GM19025 (cell line): ENCODE data around the gene ASB11.

Experiments
- ATAC-seq: cut with Tn5 transposase; IDR thresholded peaks from one replicate; pipeline ENCODE4 v1.9.1; 2021; ENCODE audit warnings: mild to moderate bottlenecking, low read depth, moderate library complexity; ENCODE audit not compliant: unreplicated experiment

The ASB11 gene

DNA sequence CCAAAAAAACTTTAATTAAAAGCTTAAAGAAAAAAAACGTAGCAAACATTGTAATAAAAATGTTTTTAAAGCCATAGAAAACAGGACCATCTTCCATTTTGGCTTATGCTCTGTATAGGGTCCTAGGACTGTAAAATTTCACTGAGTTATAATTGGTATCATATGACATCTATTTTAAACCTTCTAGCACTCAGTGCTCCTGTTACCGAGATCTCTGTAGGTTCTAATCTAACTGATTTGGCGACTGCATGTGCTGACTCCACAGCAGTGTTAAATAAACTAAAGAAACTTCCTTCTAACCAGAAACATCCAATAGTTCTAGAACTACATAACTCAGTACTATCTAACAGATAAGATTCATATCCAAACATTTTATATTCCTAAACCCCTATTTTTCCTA is at the start of gene ASB11:
Gene ASB11, minus strand, starts transcription at position 132 of the 400 bp plus-strand sequence. Its CDS starts 35 bp downstream, at position 97.
- no peak for ATAC-seq

- no peak for ATAC-seq
Measured at GRCh38 chrX:15359701-15360100, 44.3 kb upstream of the ASB11 start.

DNA sequence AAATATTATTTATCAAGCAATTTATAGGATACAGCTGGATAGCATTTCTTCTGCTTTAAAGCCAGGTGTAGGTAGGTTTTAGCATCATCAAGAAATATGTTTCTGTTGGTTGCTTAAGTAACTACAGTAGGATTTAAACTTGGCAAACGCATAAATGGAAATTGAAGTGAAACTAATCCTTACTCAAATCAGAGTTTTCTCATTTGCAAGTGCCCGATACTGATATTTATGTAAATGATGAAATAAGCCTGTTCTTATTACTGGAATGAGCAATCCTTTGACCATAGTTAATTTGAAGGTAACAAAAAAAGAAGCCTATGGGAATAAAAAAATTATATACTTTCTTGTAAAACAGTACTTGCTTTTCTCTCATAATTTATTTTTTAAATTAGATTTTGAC is 43.1 kb upstream of the ASB11 start:
- ATAC-seq, result no peak

- ATAC-seq, result no peak
Measured at GRCh38 chrX:15356444-15356843, 41.0 kb upstream of the ASB11 start.

GRCh38 chrX:15350329-15350996 is 35.0 kb upstream of the ASB11 start:
- ATAC-seq, result no peak

GRCh38 chrX:15349046-15349445 is 33.6 kb upstream of the ASB11 start:
- no peak for ATAC-seq

GRCh38 chrX:15345976-15346375 is 30.5 kb upstream of the ASB11 start:
- ATAC-seq, result no peak

DNA sequence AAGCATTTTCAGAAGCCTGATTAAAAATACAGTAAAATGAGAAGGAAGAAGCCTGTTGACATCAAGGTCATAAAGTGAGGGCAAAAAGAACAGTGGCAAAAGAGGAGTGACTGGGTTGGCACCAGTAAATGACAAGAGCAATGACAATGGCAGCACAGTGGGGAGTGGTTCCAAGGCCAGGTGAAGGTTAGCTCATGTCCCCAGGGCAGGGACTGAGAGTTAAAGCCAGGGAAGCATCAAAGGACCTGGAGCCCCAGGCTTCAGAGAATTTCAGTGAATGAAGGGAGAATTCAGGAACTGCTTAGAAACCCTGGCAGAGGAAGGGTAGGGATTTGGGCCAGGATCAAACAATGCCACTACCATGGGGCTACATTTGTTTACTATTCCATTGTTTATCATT is 28.7 kb upstream of the ASB11 start:
- no peak for ATAC-seq

DNA sequence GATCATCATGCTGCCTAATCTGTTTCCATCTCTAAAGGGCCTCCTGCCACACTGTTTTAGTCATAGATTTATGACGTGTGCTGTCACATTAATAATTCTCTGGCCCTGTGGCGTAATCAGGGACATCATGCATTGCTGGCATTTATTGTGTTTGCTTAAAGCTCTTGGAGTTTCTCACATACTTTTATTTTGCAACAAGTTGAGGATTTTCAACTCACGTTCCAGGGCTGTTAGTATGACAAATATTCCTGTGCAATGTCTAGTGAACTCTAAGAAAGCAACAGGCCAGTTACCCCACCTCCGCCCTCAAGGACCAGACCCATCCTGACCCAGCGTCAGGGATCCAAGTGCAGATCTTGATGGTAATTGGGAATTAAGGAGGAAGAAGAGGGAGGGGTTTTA is 27.6 kb upstream of the ASB11 start:
- no peak for ATAC-seq

DNA sequence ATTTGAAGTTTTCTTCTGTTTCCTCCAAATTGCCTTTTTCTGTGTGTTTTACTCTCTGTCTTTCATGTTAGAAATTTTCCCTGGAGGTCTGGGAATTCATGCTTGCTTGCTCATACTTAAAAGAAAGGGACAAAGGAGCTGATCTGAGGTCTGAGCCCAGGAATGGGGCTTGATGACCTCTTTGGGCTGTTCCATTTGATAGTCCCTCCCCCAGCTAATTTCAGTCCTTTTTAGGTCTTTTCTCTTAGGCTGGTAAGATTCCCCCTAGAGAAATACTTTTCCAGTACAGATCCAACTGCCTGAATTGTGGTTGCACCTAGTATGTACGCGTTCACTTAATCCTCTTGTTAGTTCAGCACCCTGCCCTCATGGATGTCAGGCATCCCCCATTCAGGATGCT is 25.4 kb upstream of the ASB11 start:
- ATAC-seq, result no peak

DNA sequence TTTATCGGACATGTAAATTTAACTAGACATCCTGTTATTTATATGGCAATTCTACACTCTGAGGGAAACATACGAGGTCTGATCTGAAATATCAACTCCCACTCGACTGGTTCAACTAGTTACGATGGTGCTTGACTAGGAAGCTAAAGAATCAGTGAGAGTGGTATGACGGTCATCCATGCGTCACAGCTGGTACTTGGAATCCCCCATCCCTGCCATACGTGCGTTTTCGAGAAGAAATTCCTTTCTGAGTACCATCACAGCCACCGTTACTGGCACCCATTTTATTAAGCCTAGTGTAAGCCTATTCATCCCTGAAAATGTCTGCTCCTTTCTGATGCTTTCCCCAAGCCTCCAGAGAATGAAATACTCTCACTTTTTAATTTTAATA is 20.6 kb upstream of the ASB11 start:
- ATAC-seq, result no peak

DNA sequence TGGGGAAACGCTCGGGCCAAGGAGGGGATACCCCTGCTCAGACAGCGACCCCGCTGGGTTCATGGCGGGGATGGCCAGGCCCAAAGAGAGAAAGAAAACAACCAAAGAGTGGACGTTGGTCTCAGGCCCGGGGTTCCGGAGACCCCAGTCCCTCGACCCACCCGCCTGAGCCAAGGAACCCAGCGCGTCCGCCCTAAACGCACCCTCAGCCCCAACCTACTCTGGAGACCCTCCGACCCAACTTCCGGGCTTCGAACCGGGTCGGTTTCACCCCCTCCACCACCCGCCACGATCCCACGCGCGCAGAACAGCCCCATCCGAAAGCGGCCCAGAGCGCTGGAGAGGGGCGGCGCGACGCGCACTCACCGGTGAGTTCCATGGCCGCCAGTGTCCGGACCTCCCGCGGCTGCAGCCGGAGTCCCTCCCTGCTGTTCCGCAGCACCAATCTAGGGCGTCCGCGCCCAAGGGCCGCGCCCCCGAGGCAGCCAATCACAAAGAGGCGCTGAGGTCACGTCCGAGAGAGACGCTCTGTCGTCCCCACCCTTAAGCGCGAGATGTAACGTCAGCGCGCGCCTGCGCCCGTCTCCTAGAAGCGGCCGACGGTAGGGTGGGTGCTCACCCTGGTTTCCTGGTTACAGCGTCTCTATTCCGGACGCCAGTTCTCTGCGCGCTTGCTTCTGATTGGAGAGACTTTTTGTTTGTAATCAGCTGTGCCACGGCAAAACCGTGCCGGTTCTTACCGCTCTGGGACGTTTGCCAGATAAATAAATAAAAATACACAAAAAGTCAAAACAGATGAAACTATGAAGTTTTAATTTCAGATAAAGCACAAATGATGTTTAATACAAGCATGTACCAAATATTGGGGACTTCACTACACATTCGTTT is 19.9 kb upstream of the ASB11 start, which contains the start of gene PIGA:
Gene PIGA, minus strand, starts transcription at position 389 of the 888 bp plus-strand sequence. CDS start 3,593 bp downstream, outside the sequence.
- ATAC-seq, result peak; percentile 100

GRCh38 chrX:15334561-15334960 is 19.1 kb upstream of the ASB11 start:
- no peak for ATAC-seq

DNA sequence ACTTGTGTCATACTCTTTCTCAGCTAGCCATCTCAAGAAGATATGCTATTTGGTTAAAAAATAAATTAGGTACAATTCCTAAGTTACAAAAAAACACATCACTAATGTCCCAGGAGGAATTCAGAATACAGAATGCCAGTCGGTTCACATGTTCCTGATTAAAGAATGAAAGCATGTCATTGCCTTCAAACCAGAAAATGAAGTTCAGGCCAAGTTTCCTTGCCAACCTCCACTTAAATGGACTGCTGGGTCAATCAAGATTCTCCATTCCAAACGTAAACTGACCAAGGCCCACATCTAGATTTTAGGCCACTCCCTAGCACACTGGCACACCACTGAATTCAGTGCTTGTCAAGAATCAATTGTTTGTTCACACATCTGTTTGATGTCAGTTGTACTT is 13.4 kb upstream of the ASB11 start:
- no peak for ATAC-seq

- no peak for ATAC-seq
Measured at GRCh38 chrX:15328131-15328530, 12.7 kb upstream of the ASB11 start.

DNA sequence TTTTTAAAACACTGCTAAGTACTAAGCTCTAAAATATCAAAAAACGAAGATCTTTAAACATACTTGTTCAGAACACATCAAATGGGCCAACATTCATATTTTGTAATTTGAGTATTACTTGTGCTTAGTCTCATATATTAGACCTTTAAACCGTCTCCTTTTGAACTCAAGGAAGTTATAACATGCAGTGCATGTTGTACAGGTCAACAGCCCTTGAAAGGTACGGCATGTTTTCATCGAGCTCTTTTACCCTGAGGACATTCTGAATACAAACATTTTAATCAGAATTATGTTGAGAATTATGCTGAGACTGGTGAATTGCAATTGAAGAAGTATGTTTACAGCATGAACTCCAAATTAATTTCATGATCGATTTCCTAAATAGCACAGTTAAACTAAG is 7.0 kb upstream of the ASB11 start:
- no peak for ATAC-seq

- no peak for ATAC-seq
Measured at GRCh38 chrX:15322072-15322471, 6.6 kb upstream of the ASB11 start.

DNA sequence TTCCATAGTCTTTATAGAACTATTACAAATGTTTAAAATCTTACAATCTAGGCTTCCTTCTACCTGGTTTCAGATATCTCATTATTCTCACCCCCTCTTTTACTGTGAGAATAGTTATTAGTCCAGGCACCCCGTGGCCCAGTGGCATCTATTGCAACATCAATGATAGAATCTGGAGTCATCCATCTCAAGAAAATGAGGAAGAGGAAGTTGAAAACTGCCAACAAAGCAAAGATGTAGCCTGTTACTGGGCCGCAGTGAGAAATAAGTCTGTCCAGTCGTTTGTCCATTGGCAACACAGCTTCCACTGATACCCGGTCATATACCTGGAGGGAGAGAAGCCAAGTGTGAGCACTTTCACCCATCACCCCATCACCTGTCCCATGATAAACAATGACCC is 6.0 kb upstream of the ASB11 start:
- ATAC-seq, result no peak

DNA sequence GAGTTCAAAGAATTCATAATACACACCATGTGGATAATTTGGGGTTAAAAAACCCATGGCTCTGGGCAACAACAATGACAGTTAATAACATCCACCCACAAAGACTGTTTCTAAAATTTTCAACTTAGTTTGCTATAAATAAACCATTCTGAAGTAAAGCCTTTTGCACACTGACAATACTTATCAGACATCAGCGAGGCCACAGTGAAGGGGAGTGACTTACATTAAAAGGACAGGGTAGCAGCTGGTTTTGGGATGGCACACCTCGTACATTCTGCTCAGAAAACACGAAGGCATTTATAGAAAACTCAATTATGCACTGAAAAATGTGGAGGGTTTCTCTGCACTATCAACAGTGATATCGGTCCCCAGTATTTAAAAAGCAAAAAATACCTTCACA is 4.9 kb upstream of the ASB11 start:
- ATAC-seq, result no peak

DNA sequence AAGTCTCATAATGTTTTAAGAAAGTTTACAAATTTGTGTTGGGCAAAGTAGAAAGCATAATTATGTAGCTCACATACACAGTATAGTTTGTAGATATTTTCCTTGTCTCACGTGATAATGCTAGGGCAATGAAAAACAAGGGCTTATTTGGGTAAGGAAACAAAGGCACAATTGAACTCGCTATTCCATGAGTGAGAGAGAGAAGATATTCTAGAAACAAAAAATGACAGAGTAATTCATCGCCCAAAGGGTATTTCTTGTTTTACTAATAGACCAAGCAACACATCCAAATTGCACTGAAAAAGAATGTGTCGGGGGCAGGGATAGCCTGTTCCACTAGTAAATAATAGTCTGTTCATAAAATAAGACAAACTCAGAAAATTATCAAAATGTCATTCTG is 3.6 kb upstream of the ASB11 start:
- no peak for ATAC-seq

DNA sequence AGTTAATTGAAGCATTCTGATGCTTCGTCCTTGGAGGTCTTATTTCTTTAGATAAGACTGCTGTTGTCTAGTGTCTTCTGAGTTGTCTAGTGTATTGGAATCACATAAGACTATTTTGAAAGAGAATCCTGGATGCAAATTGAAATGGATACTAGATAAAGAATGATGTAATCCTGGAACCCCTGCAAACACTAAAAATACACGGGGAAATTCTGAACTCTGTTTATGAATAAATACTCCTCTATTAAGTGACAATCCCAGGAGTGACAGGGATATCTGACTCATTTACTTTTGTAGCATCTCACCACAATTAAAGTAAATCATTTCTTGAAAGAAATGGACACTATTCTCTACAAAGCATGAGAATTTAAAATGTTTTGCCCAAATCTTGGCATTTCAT is 968 bp downstream of the ASB11 start:
- ATAC-seq, result no peak

DNA sequence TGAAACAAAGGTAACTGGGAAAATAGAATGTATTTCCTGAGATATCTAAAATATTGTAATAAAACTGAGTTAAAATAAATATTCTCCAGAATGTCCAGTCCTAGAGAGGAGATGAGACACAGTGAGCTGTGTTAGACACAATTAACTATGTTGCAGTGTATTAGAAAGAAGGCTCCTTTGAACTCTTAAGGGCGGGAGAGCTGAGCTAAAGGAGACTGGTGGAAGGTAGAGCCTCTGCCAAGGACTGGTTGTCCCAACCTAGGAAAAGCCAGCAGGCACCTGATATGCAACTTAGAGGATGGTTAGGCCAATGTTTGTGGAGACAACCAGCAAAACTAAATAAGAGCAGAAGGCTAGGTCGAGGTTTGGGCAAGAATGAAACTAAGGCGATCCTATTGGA is 4.3 kb downstream of the ASB11 start:
- ATAC-seq, result no peak
